K562 treated with DMSO at 1 percent for 4 hours (cell line): Measurements from ENCODE around the gene SLC25A13. TPM values are rescaled to one million over a fixed set of nuclear protein-coding genes. Genes with fewer than 3 reads are reported as not detected.

ENCODE experiments used
- total RNA-seq: library from RNA; unstranded; fragments of 300-600 nt; gene quantifications from 2 replicates; pipeline ENCODE4 v1.2.3, GENCODE V29; 2022; ENCODE audit not compliant: insufficient read depth

SLC25A13 gene, protein sequence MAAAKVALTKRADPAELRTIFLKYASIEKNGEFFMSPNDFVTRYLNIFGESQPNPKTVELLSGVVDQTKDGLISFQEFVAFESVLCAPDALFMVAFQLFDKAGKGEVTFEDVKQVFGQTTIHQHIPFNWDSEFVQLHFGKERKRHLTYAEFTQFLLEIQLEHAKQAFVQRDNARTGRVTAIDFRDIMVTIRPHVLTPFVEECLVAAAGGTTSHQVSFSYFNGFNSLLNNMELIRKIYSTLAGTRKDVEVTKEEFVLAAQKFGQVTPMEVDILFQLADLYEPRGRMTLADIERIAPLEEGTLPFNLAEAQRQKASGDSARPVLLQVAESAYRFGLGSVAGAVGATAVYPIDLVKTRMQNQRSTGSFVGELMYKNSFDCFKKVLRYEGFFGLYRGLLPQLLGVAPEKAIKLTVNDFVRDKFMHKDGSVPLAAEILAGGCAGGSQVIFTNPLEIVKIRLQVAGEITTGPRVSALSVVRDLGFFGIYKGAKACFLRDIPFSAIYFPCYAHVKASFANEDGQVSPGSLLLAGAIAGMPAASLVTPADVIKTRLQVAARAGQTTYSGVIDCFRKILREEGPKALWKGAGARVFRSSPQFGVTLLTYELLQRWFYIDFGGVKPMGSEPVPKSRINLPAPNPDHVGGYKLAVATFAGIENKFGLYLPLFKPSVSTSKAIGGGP
- 39.2 and 45.8 TPM in 2 replicates for total RNA-seq

DNA sequence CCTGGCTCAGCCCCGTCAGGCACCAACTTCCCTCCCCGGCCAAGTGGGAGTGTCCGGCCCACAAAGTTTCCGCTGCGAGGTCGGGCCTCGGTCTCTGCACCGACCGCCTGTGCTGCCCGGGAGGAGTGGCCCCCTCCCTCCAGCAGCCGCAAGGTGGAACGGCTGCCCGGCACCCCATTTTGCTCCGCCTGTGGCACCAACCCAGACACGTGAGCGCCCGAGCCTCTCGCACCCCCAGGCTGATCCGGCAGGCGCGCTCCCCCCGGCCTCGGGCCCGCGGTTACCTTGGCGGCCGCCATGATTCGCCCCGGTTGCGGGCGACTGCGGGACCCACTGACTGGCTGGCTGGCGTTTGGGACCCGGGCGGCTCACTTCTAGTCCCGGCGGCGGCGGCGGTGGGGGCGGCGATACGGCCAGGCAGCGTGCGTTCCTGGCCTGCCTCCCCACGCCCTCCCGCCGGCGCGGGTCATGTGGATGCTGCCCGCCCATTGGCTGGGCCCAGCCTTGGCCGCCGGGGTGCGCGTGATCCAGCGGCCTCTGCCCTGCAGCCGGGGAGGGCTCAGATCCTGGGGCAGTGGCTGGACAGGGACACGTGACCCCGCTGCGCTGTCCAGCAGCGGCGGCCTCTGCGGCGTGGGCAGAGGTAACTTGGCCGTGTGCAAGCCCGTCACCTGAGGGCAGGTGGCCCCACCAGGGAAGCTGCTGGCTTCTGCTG is at the start of gene SLC25A13:
TSS of gene SLC25A13 (minus strand) at position 441 of the 715 bp plus-strand sequence. CDS start at position 299, 142 bp downstream.

